K562 (cell line): Measurements from ENCODE around the gene NOMO2. TPM values are rescaled to one million over a fixed set of nuclear protein-coding genes. Genes with fewer than 3 reads are reported as not detected.
"Not testable (repeated sequence)": the region's sequence is repeated elsewhere in the genome, so short reads cannot be mapped to it uniquely, and the experiment has no call there.

ENCODE experiments used
- ATAC-seq: fragments of 200-7000 bp; cut with Tn5 transposase; 3 replicates; pipeline ENCODE4 v1.9.1; 2020; ENCODE audit warnings: moderate library complexity
- BruUV-seq: library from RNA; stranded (reverse); fragments of 400-500 nt; replicated peaks from 2 replicates; lab custom pipeline; 2021; lab: Mats Ljungman, UMichigan
- CTCF ChIA-PET: fragments of 300-600 bp; formaldehyde crosslinking; extraction: SDS; loops from one replicate; lab custom pipeline; 2021; ENCODE audit warnings: low intra/inter-chr PET ratio; lab: Yijun Ruan, JAX
- POLR2A ChIA-PET: fragments of 300-600, 350-650 bp; sonication (Branson Sonifier 250); formaldehyde crosslinking; extraction: SDS; loops from one replicate; lab custom pipeline; 2021; ENCODE audit warnings: antibody characterized with exemption, inconsistent platforms; lab: Yijun Ruan, JAX
- DNase-seq, 4 experiments: peaks; one replicate each; pipeline versions ENCODE4 v3.0.0 to v3.0.0-alpha.2; 2011 to 2018; ENCODE audit warnings: low spot score in 3 of 4, mixed read lengths in 3 of 4; ENCODE audit errors: extremely low read depth in 1 of 4
- FAIRE-seq: peaks from 2 replicates; lab custom pipeline; 2011; peaks lifted over from hg19 to GRCh38; lab: Jason Lieb, UNC
- H2AFZ ChIP-seq: 2 replicates; pipeline ENCODE4 v1.6.0; 2011; ENCODE audit warnings: low read depth, low read length, control low read depth, inconsistent platforms
- H3K27ac ChIP-seq: fragments of 200-600 bp; 3 replicates; pipeline ENCODE4 v1.8.0; 2011; ENCODE audit warnings: low read depth, mild to moderate bottlenecking, control low read depth, inconsistent platforms, low read length, moderate library complexity, mixed read lengths; ENCODE audit errors: extremely low read depth
- H3K27me3 ChIP-seq, 2 experiments: fragments of 300-600 bp in 1 of 2; 2 replicates in 1 of 2; 3 replicates in 1 of 2; pipeline versions ENCODE4 v1.6.0 to v1.8.0; 2011; ENCODE audit warnings: inconsistent platforms in 2 of 2, low read length in 2 of 2, mild to moderate bottlenecking in 1 of 2, mixed read lengths in 1 of 2, moderate library complexity in 1 of 2; ENCODE audit not compliant: control insufficient read depth in 2 of 2, insufficient read depth in 2 of 2
- H3K36me3 ChIP-seq: fragments of 300-600 bp; 3 replicates; pipeline ENCODE4 v1.8.0; 2011; ENCODE audit warnings: mild to moderate bottlenecking, low read length, inconsistent platforms; ENCODE audit not compliant: control insufficient read depth, insufficient read depth
- H3K4me1 ChIP-seq, 2 experiments: fragments of 200-600 bp in 1 of 2; replicated peaks in 1 of 2; 2 replicates in 1 of 2; 3 replicates in 1 of 2; pipeline versions ENCODE4 v1.5.1 to v1.8.0; 2011; ENCODE audit warnings: inconsistent platforms in 2 of 2, low read length in 2 of 2, mild to moderate bottlenecking in 1 of 2, mixed read lengths in 1 of 2, moderate library complexity in 1 of 2; ENCODE audit not compliant: control insufficient read depth in 2 of 2, insufficient read depth in 2 of 2
- H3K4me2 ChIP-seq: 2 replicates; pipeline ENCODE4 v1.6.1; 2011; ENCODE audit warnings: low read length, control low read depth, inconsistent platforms, mixed read lengths; ENCODE audit not compliant: insufficient read depth
- H3K4me3 ChIP-seq: fragments of 200-600 bp; sonication (generic), shearing (Covaris generic); 2 replicates; pipeline ENCODE4 v1.5.1; 2016; ENCODE audit warnings: control low read depth, inconsistent platforms
- H3K79me2 ChIP-seq: fragments of 200-600 bp; 3 replicates; pipeline ENCODE4 v1.8.0; 2011; ENCODE audit warnings: low read length, inconsistent platforms; ENCODE audit not compliant: control insufficient read depth, insufficient read depth
- H3K9ac ChIP-seq, 2 experiments: 2 replicates each; pipeline versions ENCODE4 v1.6.0 to v1.6.1; 2011; ENCODE audit warnings: low read depth in 2 of 2, low read length in 2 of 2, control low read depth in 1 of 2, inconsistent platforms in 1 of 2, mild to moderate bottlenecking in 1 of 2, mixed read lengths in 1 of 2; ENCODE audit not compliant: insufficient read depth in 1 of 2
- H3K9me1 ChIP-seq: one replicate; pipeline ENCODE4 v1.6.0; 2011; ENCODE audit warnings: inconsistent platforms, mild to moderate bottlenecking, low read length, moderate library complexity; ENCODE audit not compliant: control insufficient read depth, insufficient read depth
- H3K9me3 ChIP-seq: replicated peaks from 2 replicates; pipeline ENCODE4 v1.5.1; 2011; ENCODE audit warnings: low read depth, low read length, inconsistent platforms; ENCODE audit not compliant: control insufficient read depth, insufficient read depth
- H4K20me1 ChIP-seq: replicated peaks from 2 replicates; pipeline ENCODE4 v1.6.1; 2011; ENCODE audit warnings: low read length, inconsistent platforms, mixed read lengths; ENCODE audit not compliant: control insufficient read depth, insufficient read depth
- WGBS: fragments of 100-300 bp; shearing (Covaris generic); methylation state at CpG from one replicate; pipeline ENCODE4 v1.1.6; 2016; ENCODE audit warnings: low coverage, mixed read lengths; ENCODE audit not compliant: insufficient coverage; ENCODE audit errors: missing lambda C conversion rate; 5-methylcytosine and 5-hydroxymethylcytosine counted together
- in situ Hi-C: fragments of 300-500 bp; cut with MboI; formaldehyde crosslinking; loops from 4 replicates; pipeline ENCODE4 v1.15.0; 2018; ENCODE audit warnings: inconsistent platforms, mixed read lengths
- intact Hi-C: fragments of 100-400 bp; cut with micrococcal nuclease; formaldehyde crosslinking; loops from 2 replicates; pipeline ENCODE4 v1.14.2; 2022
- polyA plus RNA-seq, 8 experiments: library from polyadenylated mRNA; depleted of rRNA in 4 of 8; stranded (reverse) in 5 of 8; unstranded in 3 of 8; fragments of >200 nt; fragmentation: Nextera tagmentation in 2 of 8; fragmentation: Illumina TruSeq in 1 of 8; extraction: Ambion mirVana in 2 of 8; extraction: Trizol in 1 of 8; gene quantifications; 2 replicates each; pipeline versions ENCODE4 v1.2.1 to v1.2.3, GENCODE V29; 2011 to 2014; ENCODE audit warnings: inconsistent platforms in 1 of 8, missing spikeins in 1 of 8
- total RNA-seq, 7 experiments: library from RNA; depleted of rRNA in 6 of 7; stranded (reverse); fragments of >200 nt in 6 of 7; fragmentation: Illumina TruSeq in 2 of 7; extraction: Trizol in 2 of 7; gene quantifications; 2 replicates each; pipeline versions ENCODE4 v1.2.1 to v1.2.3, GENCODE V29; 2011 to 2021; ENCODE audit warnings: low replicate concordance in 1 of 7

NOMO2 gene
- total and polyA plus RNA-seq, 9 of the 15 experiments (the other 6 are each of a cell fraction or from before 2014, with no cell fraction given): 25.2 to 82.2 (median 44.0) TPM

DNA sequence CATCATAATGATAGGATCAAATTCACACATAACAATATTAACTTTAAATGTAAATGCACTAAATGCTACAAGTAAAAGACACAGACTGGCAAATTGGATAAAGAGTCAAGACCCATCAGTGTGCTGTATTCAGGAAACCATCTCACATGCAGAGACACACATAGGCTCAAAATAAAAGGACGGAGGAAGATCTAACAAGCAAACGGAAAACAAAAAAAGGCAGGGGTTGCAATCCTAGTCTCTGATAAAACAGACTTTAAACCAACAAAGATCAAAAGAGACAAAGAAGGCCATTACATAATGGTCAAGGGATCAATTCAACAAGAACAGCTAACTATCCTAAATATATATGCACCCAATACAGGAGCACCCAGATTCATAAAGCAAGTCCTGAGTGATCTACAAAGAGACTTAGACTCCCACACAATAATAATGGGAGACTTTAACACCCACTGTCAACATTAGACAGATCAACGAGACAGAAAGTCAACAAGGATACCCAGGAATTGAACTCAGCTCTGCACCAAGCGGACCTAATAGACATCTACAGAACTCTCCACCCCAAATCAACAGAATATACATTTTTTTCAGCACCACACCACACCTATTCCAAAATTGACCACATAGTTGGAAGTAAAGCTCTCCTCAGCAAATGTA lies 48.4 kb upstream of the NOMO2 start:
- FAIRE-seq, H2AFZ ChIP-seq, BruUV-seq, H3K4me1 ChIP-seq, H4K20me1 ChIP-seq, H3K9me1 ChIP-seq, H3K27ac ChIP-seq, H3K4me3 ChIP-seq, H3K79me2 ChIP-seq, intact Hi-C loops, ATAC-seq, H3K27me3 ChIP-seq, H3K4me2 ChIP-seq, H3K9ac ChIP-seq, DNase-seq, POLR2A ChIA-PET, CTCF ChIA-PET, H3K9me3 ChIP-seq, in situ Hi-C loops, H3K36me3 ChIP-seq: not testable (repeated sequence)
- WGBS: 4% methylated on average over 3 of the region's 4 CpGs

DNA sequence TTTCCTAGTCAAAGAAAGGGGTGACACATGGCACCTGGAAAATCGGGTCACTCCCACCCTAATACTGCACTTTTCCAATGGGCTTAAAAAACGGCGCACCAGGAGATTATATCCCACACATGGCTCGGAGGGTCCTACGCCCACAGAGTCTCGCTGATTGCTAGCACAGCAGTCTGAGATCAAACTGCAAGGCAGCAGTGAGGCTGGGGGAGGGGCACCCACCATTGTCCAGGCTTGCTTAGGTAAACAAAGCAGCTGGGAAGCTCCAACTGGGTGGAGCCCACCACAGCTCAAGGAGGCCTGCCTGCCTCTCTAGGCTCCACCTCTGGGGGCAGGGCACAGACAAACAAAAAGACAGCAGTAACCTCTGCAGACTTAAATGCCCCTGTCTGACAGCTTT lies 46.4 kb upstream of the NOMO2 start:
- H3K9me1 ChIP-seq, H3K9me3 ChIP-seq, H3K27ac ChIP-seq, H3K36me3 ChIP-seq, H2AFZ ChIP-seq, FAIRE-seq, intact Hi-C loops, ATAC-seq, H3K27me3 ChIP-seq, H3K4me3 ChIP-seq, CTCF ChIA-PET, H4K20me1 ChIP-seq, BruUV-seq, DNase-seq, H3K4me1 ChIP-seq, H3K79me2 ChIP-seq, POLR2A ChIA-PET, H3K4me2 ChIP-seq, H3K9ac ChIP-seq: not testable (repeated sequence)
- in situ Hi-C loops: loop anchor here (5.0 kb wide), 1 partner anchor 1856 kb away; no protein-coding TSS in a partner anchor
- WGBS: 0% methylated on average over 3 of the region's 6 CpGs

DNA sequence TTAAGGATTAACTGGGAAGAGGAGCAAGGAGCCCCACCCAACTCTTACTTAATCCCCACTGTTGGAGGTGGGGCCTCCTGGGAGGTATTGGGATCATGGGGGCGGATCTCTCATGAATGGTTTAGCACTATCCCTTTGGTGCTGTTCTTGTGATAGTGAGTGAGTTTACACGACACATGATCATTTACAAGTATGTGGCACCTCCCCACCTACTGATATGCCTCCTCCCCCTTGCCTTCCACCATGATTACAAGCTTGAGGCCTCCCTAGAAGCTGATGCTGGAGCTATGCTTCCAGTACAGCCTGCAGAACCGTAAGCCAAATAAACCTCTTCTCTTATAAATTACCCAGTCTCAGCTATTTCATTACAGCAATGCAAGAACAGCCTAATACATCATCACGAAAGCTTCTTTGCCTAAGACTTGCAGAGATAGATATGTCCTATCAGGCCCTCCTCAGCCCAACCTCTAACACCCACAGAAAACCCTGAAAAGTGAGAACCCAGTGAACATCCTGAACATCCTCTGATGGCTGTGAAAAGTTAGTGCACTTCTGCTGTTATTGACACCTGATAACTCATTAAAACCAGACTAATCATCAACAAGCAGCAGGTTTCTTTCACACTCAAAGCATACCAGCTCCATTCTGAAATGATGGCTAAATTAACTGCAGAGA lies 41.8 kb upstream of the NOMO2 start:
- H4K20me1 ChIP-seq, H3K79me2 ChIP-seq, H3K4me1 ChIP-seq, H2AFZ ChIP-seq, H3K27me3 ChIP-seq, H3K36me3 ChIP-seq, POLR2A ChIA-PET, H3K9me1 ChIP-seq, BruUV-seq, H3K9me3 ChIP-seq, DNase-seq, intact Hi-C loops, H3K27ac ChIP-seq, CTCF ChIA-PET, H3K4me3 ChIP-seq, in situ Hi-C loops, FAIRE-seq, H3K9ac ChIP-seq, H3K4me2 ChIP-seq, ATAC-seq: not testable (repeated sequence)
- no CpG with 5 or more reads among the region's 4 CpGs for WGBS
